Measurements from ENCODE around the gene LHX3.

LHX3 gene

DNA sequence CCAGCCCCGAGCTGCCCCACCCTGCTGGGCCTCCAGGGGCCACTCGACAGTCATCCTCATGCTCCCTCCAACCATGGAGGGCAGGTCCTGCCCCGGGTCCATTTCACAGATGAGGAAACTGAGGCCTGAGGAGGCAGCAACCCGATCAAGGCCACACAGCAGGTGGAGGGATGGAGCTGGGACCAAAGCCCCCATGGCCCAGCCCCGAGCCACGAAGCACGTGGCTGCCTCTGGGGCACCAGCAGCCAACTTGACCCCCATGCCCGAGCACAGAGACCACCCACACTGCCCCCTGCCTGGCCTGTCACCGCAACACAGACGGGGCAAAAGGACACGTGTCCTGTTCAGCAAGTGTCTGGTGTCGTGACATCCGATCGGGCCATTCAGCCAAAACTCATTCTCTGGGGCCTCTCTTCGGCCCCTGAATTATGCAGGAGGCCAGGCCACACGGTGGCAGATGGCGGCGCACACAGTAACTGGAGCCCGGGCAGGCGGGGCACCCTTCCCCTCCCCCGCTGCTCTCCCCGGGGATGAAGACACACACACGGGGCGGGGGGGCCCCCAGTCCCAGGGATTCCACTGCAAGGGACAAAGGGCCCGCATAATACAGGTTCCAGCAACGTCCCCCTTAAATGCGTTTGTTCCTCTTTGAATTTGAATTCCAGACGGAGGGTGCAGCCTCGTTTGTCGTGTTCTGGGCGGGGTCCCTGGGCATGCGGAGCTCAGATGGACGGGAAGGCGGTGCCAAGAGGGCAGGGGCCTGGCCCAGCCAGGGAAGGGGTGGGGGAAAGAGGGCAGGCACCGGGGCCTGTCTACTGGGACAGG, 56.8 kb downstream of the LHX3 start:
- H3K4me3 ChIP-seq (ENCODE audit: low read depth, low read length): no peak overlapping the region
- DNase-seq (ENCODE audit: low read depth): no peak
- no peak for TF ChIP-seq CTCF (IDR thresholded peaks at IDR 0.05; ENCODE audit: low read depth, low read length)
- TF ChIP-seq, protein P1, sequence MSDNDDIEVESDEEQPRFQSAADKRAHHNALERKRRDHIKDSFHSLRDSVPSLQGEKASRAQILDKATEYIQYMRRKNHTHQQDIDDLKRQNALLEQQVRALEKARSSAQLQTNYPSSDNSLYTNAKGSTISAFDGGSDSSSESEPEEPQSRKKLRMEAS (IDR thresholded peaks at IDR 0.05; ENCODE audit: low read depth, low read length): no peak
- TF ChIP-seq MYC (IDR thresholded peaks at IDR 0.05; ENCODE audit: low read depth, low read length): no peak
- TF ChIP-seq POLR2A (IDR thresholded peaks at IDR 0.05; ENCODE audit: extremely low read depth, insufficient read length): no peak

DNA sequence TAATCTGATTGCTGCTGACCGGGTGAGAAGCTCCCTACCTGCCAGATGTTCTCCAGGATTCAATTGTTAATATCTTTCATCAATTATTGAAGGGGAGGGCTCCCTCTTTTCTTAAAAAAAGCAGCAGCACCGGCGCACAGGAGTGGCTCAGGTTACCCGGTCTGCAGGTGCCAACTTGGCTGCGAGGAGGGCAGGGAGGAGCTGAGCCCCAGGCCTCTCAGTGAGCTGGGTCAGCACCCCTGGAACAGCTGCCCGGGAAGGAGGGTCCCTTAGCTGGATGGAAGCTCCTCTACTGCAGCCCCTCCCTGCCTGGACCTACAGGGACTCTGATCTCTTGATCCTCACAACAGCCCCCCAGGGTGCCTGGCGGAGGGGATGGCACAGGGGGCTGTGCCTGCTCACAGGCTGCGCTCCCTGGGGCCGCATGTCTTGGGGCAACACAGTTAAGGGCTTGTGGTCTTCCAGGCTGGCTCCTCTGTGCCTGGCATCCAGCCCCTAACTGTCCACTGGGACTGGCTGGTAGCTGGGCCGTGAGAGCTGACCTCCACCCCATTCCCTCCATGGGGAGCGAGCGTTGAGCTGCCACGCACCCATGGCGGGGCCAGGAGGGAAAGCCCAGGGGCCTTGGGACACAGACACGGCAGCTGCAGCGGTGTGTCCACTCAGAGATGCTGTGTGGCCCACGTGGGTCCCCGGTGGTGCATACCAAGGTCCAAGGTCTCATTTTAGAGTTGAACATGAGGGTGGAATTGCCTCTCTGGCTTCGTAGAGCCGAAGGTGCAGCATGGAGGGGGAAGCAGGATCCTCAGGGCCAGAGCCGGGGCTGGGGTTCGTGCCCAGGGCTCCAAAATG, 57.7 kb downstream of the LHX3 start:
- no peak for DNase-seq (ENCODE audit: low read depth)
- no peak for TF ChIP-seq POLR2A (IDR thresholded peaks at IDR 0.05; ENCODE audit: extremely low read depth, insufficient read length)
- TF ChIP-seq, protein P1 (IDR thresholded peaks at IDR 0.05; ENCODE audit: low read depth, low read length): no peak
- no peak for TF ChIP-seq MYC (IDR thresholded peaks at IDR 0.05; ENCODE audit: low read depth, low read length)
- no peak for TF ChIP-seq CTCF (IDR thresholded peaks at IDR 0.05; ENCODE audit: low read depth, low read length)
- H3K4me3 ChIP-seq (ENCODE audit: low read depth, low read length): no peak overlapping the region

All from NB4 (cell line).